ENCODE measurements around the gene KDM8.
A peak's percentile ranks its signal among the peaks of the same experiment; 100 is the strongest.
"Not testable (repeated sequence)": the region's sequence is repeated elsewhere in the genome, so short reads cannot be mapped to it uniquely, and the experiment has no call there.

Gene KDM8

GRCh38 chr16:27193300-27193990 lies 9.9 kb upstream of the KDM8 start:
- DNase-seq, result no peak

GRCh38 chr16:27195076-27195741 lies 8.1 kb upstream of the KDM8 start:
- DNase-seq, result peak; percentile 52

- DNase-seq, result no peak
Observed at GRCh38 chr16:27195941-27196595, 7.3 kb upstream of the KDM8 start.

- DNase-seq, result no peak
Observed at GRCh38 chr16:27197004-27197403, 6.3 kb upstream of the KDM8 start.

DNA sequence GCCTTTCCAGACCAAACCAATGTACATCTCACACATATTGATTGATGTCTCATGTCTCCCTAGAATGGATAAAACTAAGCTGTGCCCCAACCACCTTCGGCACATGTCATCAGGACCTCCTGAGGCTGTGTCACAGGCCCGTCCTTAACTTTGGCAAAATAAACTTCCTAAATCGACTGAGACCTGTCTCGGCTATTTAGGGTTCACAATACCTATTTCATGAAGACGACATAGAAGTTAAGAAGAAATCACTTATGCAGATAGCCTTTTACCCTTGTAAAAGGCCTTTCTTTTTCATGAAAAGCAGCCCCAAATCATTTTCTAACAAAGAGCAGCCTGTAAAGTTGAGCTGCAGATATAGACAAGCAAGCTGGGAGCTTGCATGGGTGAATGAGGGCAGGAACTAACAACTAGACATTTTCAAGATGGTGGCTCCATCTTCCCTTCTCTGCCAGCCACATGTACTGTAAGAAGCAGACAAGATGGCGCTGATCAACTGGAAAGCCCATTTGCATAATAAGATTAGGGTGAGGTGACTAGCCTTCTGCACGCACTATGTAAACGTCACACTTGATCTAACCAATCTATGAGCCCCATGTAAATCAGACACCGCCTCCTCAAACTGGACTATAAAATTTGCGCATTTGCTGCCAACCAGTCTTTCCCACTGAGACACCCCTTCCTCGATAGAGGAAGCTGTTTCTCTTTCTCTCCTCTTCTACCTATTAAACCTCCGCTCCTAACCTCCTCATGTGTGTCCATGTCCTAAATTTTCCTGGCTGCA lies 4.7 kb upstream of the KDM8 start:
- peak; percentile 32 for DNase-seq

DNA sequence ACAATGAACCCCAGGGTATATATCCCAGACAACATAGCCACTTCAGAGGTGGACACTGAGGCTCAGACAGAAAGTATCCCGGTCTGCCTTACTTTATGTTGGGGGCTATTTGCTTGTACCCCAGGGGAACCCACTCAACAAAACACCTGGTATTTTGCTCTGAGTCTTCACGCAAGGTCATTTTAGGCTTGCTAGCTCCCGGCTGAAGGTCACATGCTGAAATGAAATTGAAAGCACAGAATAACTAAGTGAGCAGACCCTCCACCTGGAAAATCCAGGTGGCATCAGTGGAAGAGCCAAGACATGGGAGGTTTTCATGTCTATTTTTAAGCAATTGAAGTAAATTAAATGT lies 4.1 kb upstream of the KDM8 start:
- DNase-seq, result no peak

- DNase-seq, result peak; percentile 61
Observed at GRCh38 chr16:27199736-27200135, 3.6 kb upstream of the KDM8 start.

GRCh38 chr16:27200914-27201313 lies 2.4 kb upstream of the KDM8 start:
- DNase-seq, result not testable (repeated sequence)

- DNase-seq, result peak; percentile 96
Observed at GRCh38 chr16:27202923-27203506, 311 bp upstream of the KDM8 start.

GRCh38 chr16:27204312-27204915 lies 1.1 kb downstream of the KDM8 start:
- DNase-seq, result no peak

DNA sequence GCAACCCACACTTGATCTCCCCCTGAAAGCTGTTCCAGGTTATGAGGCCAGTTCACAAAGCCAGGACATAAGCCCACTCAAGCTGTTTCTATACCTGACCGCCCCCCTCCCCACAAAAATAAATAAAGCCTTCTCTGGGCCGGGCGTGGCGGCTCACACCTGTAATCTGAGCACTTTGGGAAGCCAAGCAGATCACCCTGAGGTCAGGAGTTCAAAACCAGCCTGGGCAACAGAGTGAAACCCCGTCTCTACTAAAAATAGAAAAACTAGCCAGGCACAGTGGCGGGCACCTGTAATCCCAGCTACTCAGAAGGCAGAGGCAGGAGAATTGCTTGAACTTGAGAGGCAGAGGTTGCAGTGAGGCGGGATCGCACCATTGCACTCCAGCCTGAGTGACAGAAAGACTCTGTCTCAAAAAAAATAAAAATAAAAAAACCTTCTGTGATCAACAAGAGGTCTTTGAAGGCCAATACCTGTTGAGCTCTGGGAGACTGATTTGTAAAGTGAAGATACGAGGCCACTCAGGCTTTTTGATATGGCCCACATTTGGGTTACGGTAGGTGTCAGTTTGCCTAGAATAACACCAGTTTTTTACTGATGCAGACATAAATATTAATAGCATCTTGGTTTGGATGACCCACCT lies 2.2 kb downstream of the KDM8 start:
- DNase-seq, result no peak

- DNase-seq, result not testable (repeated sequence)
Observed at GRCh38 chr16:27207121-27207520, 3.8 kb downstream of the KDM8 start.

- DNase-seq, result no peak
Observed at GRCh38 chr16:27208081-27208680, 4.9 kb downstream of the KDM8 start.

GRCh38 chr16:27208796-27209195 lies 5.5 kb downstream of the KDM8 start:
- no peak for DNase-seq

GRCh38 chr16:27209591-27209990 lies 6.3 kb downstream of the KDM8 start:
- DNase-seq, result no peak

GRCh38 chr16:27210174-27210573 lies 6.8 kb downstream of the KDM8 start:
- no peak for DNase-seq

DNA sequence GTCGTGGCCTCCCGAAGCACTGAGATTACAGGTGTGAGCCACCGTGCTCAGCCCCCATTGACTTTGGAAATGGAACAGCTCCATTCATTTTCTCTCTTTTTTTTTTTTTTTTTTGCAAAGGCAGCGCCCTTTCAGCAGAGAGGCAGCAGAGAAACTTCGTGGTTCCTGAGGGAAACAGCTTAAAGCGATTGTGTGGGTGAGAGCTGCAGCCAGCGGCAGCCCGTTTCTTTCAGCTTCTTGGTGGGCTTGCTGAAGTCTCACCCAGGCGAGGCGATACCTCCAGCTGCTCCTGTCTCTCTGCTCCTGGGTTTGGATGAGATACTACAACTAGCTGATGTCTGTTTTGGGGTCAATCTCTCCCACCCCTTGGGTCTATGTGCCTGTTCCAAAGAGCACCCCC lies 7.7 kb downstream of the KDM8 start:
- DNase-seq, result no peak

GRCh38 chr16:27214084-27214961 lies 11.0 kb downstream of the KDM8 start:
- DNase-seq, result no peak

- DNase-seq, result no peak
Observed at GRCh38 chr16:27215660-27216059, 12.3 kb downstream of the KDM8 start.

DNA sequence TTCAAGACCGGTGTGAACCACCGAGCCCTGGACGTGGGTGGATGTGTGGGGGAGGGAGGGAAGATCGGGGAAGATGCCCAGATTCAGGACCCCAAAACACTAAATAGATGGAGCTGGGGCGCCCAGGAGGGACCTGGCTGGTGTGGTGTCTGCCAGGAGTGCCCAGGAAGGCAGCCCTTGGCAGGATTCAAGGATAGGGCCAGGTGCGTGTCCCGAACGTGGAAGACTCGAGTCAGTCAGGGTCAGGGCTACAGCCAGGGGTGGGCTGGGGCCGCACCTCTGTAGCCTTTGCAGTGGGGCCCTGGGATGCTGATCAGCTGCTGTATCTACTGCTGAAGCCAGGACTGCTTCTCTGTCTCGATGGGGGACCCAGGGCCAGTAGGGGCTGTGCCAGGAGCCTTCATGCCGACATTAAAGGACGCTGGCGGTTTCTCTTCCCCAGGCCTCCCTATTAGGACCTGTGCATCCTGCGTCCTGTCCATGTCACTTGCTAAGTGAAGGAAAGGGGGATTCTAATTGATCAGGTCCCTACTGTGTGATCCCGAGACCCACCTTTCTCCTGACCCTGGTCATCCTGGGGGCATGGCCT lies 13.1 kb downstream of the KDM8 start:
- DNase-seq, result no peak

Measured in hematopoietic multipotent progenitor cell treated with erythropoietin and hydrocortisone succinate and interleukin-3 and kit ligand, for 4 days (in vitro differentiated cells).